Umbilical cord (tissue), 2 donors: ENCODE data around the gene OR10A5. TPM values are rescaled to one million over a fixed set of nuclear protein-coding genes. Genes with fewer than 3 reads are reported as not detected.
"Not testable (repeated sequence)": the region's sequence is repeated elsewhere in the genome, so short reads cannot be mapped to it uniquely, and the experiment has no call there.

Experiments used
- DNase-seq: peaks from one replicate; pipeline ENCODE4 v3.0.0-alpha.2; 2015; ENCODE audit warnings: low spot score
- total RNA-seq: library from RNA; depleted of rRNA; stranded (reverse); fragments of >200 nt; gene quantifications from one replicate; pipeline ENCODE4 v1.2.3, GENCODE V29; 2014; ENCODE audit warnings: low replicate concordance; ENCODE audit not compliant: insufficient read depth

Gene OR10A5
- total RNA-seq, 1 donor from 2014 or later = not detected

- no peak for DNase-seq
Measured at GRCh38 chr11:6876325-6876724, 30.8 kb downstream of the OR10A5 start, which contains the start of gene OR10A4. OR10A4 (plus strand) TSS chr11:6876625; CDS start chr11:6876648, 23 bp downstream.

DNA sequence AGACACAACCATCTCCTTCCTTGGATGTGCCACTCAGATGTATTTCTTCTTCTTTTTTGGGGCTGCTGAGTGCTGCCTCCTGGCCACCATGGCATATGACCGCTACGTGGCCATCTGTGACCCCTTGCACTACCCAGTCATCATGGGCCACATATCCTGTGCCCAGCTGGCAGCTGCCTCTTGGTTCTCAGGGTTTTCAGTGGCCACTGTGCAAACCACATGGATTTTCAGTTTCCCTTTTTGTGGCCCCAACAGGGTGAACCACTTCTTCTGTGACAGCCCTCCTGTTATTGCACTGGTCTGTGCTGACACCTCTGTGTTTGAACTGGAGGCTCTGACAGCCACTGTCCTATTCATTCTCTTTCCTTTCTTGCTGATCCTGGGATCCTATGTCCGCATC, 31.4 kb downstream of the OR10A5 start:
- no peak for DNase-seq

GRCh38 chr11:6882751-6883150, 37.3 kb downstream of the OR10A5 start:
- no peak for DNase-seq

- DNase-seq = not testable (repeated sequence)
Measured at GRCh38 chr11:6887711-6888110, 42.2 kb downstream of the OR10A5 start.

DNA sequence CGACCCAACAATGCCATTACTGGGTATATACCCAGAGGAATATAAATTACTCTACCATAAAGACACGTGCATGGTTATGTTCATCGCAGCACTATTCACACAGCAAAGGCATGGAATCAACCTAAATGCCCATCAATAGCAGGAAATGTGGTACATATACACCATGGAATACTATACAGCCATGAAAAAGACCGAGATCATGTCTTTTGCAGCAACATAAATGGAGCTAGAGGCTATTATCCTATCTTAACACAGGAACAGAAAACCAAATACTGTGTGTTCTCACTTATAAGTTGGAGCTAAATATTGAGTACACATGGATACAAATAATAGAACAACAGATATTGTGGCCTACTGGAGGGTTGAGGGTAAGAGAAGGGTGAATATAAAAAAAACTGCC, 43.3 kb downstream of the OR10A5 start:
- DNase-seq = no peak

DNA sequence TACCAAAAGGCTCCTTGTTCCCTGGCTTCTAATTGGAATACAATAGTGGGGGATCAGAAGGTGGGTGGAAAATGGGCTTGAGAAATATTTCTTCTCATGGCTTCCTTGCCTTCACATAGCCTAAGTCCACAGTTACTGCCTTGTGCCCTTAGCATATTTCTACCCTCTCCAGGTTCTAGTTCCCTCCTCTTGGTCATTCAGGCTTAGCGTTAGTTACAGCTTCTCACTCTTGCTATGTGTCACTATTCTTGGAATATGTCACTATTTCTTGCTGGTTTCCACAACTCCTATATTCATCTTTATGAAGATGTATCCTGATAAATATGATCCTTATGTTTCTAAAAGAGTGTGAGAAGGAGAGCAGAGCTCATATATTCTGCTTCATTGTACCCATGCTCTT, 44.4 kb downstream of the OR10A5 start:
- no peak for DNase-seq

- DNase-seq = no peak
Measured at GRCh38 chr11:6892400-6892799, 46.9 kb downstream of the OR10A5 start, which contains the start of gene OR2D2. OR2D2 (minus strand) TSS chr11:6892500; CDS start chr11:6892500, 0 bp downstream.

- DNase-seq = no peak
Measured at GRCh38 chr11:6894097-6894496, 48.6 kb downstream of the OR10A5 start.

DNA sequence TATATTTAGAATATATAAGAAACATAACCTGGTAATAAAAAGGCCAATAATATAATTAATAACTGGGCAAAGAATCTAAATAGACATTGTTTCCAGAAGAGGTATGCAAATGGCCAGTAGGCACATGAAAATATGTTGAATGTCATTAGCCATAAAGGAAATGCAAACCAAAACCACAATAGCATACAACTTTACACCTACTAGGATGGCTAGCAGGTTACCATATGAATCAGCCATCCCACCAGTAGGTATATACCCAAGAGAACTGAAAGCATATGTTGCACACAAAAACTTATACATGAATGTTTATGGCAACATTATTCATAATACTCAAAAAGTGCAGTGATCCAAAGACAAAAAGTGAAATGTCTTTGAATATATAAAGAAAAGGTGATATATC, 49.5 kb downstream of the OR10A5 start:
- DNase-seq = no peak

Other genes with a start within 250 kb of the OR10A5 start
- gene RRP8, start 242.1 kb upstream of the OR10A5 start, total RNA-seq = 10.6 TPM
- 296 TPM for gene ILK, start 241.9 kb upstream of the OR10A5 start, total RNA-seq
- gene TAF10, start 233.5 kb upstream of the OR10A5 start, total RNA-seq = 15.4 TPM
- gene TPP1, start 226.3 kb upstream of the OR10A5 start, total RNA-seq = 59.7 TPM
- 37.6 TPM for gene DCHS1, start 189.9 kb upstream of the OR10A5 start, total RNA-seq
- gene MRPL17, start 162.3 kb upstream of the OR10A5 start, total RNA-seq = 55.4 TPM
- 4.3 TPM for gene OR2AG2, start 73.7 kb upstream of the OR10A5 start, total RNA-seq
- 4.6 TPM for gene OR2AG1, start 62.7 kb upstream of the OR10A5 start, total RNA-seq
- 1.9 TPM for gene OR6A2, start 46.0 kb upstream of the OR10A5 start, total RNA-seq
- 1.9 TPM for gene OR10A2, start 17.4 kb downstream of the OR10A5 start, total RNA-seq
- not detected for gene OR10A4, start 30.9 kb downstream of the OR10A5 start, total RNA-seq
- gene OR2D2, start 46.8 kb downstream of the OR10A5 start, total RNA-seq = 5.5 TPM
- 0.96 TPM for gene OR2D3, start 75.3 kb downstream of the OR10A5 start, total RNA-seq
- gene ZNF215, start 80.7 kb downstream of the OR10A5 start, total RNA-seq = 13.7 TPM
- 6.0 TPM for gene ZNF214, start 174.7 kb downstream of the OR10A5 start, total RNA-seq
- 2.6 TPM for gene NLRP14, start 174.8 kb downstream of the OR10A5 start, total RNA-seq
- gene RBMXL2, start 243.3 kb downstream of the OR10A5 start, total RNA-seq = 1.4 TPM